Liver (tissue), 9 donors: ENCODE measurements around the gene SEH1L. TPM values are rescaled to one million over a fixed set of nuclear protein-coding genes. Genes with fewer than 3 reads are reported as not detected.

Source experiments
- DNase-seq: peaks from one replicate; pipeline ENCODE4 v3.0.0-alpha.2; 2017; ENCODE audit warnings: low spot score
- H3K27ac ChIP-seq, 2 donors: one replicate each; pipeline ENCODE4 v1.7.0; 2013; ENCODE audit warnings: inconsistent platforms in 2 of 2, low read length in 2 of 2, control low read depth in 1 of 2, low read depth in 1 of 2, mild to moderate bottlenecking in 1 of 2
- H3K27me3 ChIP-seq, 4 donors: one replicate each; pipeline versions ENCODE4 v1.6.1 to v1.7.0; 2013; ENCODE audit warnings: low read length in 3 of 4, inconsistent platforms in 1 of 4, mild to moderate bottlenecking in 1 of 4, moderate library complexity in 1 of 4; ENCODE audit not compliant: control insufficient read depth in 4 of 4, insufficient read depth in 4 of 4
- H3K36me3 ChIP-seq, 4 donors: one replicate each; pipeline versions ENCODE4 v1.6.1 to v1.7.0; 2013; ENCODE audit warnings: low read length in 3 of 4, mild to moderate bottlenecking in 3 of 4, low read depth in 1 of 4, moderate library complexity in 1 of 4; ENCODE audit not compliant: control insufficient read depth in 4 of 4, insufficient read depth in 3 of 4
- H3K4me1 ChIP-seq, 4 donors: one replicate each; pipeline versions ENCODE4 v1.6.1 to v1.7.0; 2013; ENCODE audit warnings: low read length in 3 of 4, mild to moderate bottlenecking in 3 of 4, moderate library complexity in 1 of 4; ENCODE audit not compliant: control insufficient read depth in 4 of 4, insufficient read depth in 4 of 4
- H3K4me3 ChIP-seq, 3 donors: one replicate each; pipeline versions ENCODE4 v1.6.1 to v1.7.0; 2013; ENCODE audit warnings: low read length in 3 of 3, control low read depth in 1 of 3, low read depth in 1 of 3, mild to moderate bottlenecking in 1 of 3
- H3K9ac ChIP-seq, 2 donors: one replicate each; pipeline ENCODE4 v1.7.0; 2013; ENCODE audit warnings: low read length in 2 of 2, mild to moderate bottlenecking in 2 of 2, moderate library complexity in 2 of 2, control low read depth in 1 of 2, low read depth in 1 of 2
- H3K9me3 ChIP-seq, 4 donors: one replicate each; pipeline versions ENCODE4 v1.6.1 to v1.7.0; 2013; ENCODE audit warnings: low read length in 3 of 4; ENCODE audit not compliant: control insufficient read depth in 4 of 4
- ATF3 ChIP-seq: IDR thresholded peaks from 2 replicates; pipeline ENCODE4 v1.6.1; 2016; ENCODE audit warnings: antibody characterized with exemption
- CTCF ChIP-seq: fragments of 150-350 bp; IDR thresholded peaks from 2 replicates; pipeline ENCODE4 v1.5.1; 2017; ENCODE audit warnings: improper control_type of control experiment, low read depth, low read length; ENCODE audit not compliant: missing input control
- EGR1 ChIP-seq, 2 donors: IDR thresholded peaks; 2 replicates each; pipeline ENCODE4 v1.6.1; 2016 to 2018; ENCODE audit warnings: antibody characterized with exemption in 2 of 2, low read depth in 2 of 2
- FOXA1 ChIP-seq: IDR thresholded peaks from 2 replicates; pipeline ENCODE4 v1.6.1; 2016; ENCODE audit warnings: antibody characterized with exemption
- FOXA2 ChIP-seq: IDR thresholded peaks from 2 replicates; pipeline ENCODE4 v1.6.1; 2016; ENCODE audit warnings: antibody characterized with exemption
- JUND ChIP-seq, 2 donors: IDR thresholded peaks; 2 replicates each; pipeline ENCODE4 v1.6.1; 2016; ENCODE audit warnings: antibody characterized with exemption in 2 of 2
- NR2F2 ChIP-seq: IDR thresholded peaks from 2 replicates; pipeline ENCODE4 v1.6.1; 2016; ENCODE audit warnings: antibody characterized with exemption
- RAD21 ChIP-seq, 2 donors: IDR thresholded peaks; 2 replicates each; pipeline ENCODE4 v1.6.1; 2016; ENCODE audit warnings: antibody characterized with exemption in 2 of 2, mild to moderate bottlenecking in 2 of 2
- RXRA ChIP-seq, 2 donors: IDR thresholded peaks; 2 replicates each; pipeline ENCODE4 v1.6.1; 2017 to 2018; ENCODE audit warnings: antibody characterized with exemption in 2 of 2, mild to moderate bottlenecking in 1 of 2
- TAF1 ChIP-seq: conservative IDR thresholded peaks from 2 replicates; pipeline ENCODE4 v1.6.1; 2016; ENCODE audit warnings: antibody characterized with exemption, mild to moderate bottlenecking
- YY1 ChIP-seq: IDR thresholded peaks from 2 replicates; pipeline ENCODE4 v1.6.1; 2016; ENCODE audit warnings: antibody characterized with exemption, mild to moderate bottlenecking
- WGBS: extraction: QIAGEN DNeasy Blood & Tissue Kit; methylation state at CpG from one replicate; pipeline ENCODE4 v1.1.7; 2013; 5-methylcytosine and 5-hydroxymethylcytosine counted together
- polyA plus RNA-seq, 2 donors: library from polyadenylated mRNA; stranded (reverse) in 1 of 2; unstranded in 1 of 2; fragments of 200-250 nt in 1 of 2; fragments of >200 nt in 1 of 2; fragmentation: Nextera tagmentation in 1 of 2; extraction: Ambion mirVana in 1 of 2; gene quantifications; one replicate each; pipeline versions ENCODE4 v1.2.1 to v1.2.3, GENCODE V29; 2013 to 2015
- total RNA-seq, 2 donors: library from RNA; depleted of rRNA; stranded (reverse); fragments of >200 nt; gene quantifications; one replicate each; pipeline ENCODE4 v1.2.3, GENCODE V29; 2014
- TF ChIP-seq, protein P1 (sequence below): IDR thresholded peaks from 2 replicates; pipeline ENCODE4 v1.6.1; 2016; ENCODE audit warnings: antibody characterized with exemption
- TF ChIP-seq, protein P2 (sequence below): IDR thresholded peaks from 2 replicates; pipeline ENCODE4 v1.6.1; 2016; ENCODE audit warnings: antibody characterized with exemption, mild to moderate bottlenecking
- TF ChIP-seq, protein P3 (sequence below): IDR thresholded peaks from 2 replicates; pipeline ENCODE4 v1.6.1; 2016; ENCODE audit warnings: antibody characterized with exemption
- donor health status: healthy.
- donor health status: healthy.
- donor health status: healthy.
- donor health status: healthy.
- donor health status: healthy.

SEH1L gene
- total and polyA plus RNA-seq, 4 donors, result 12.2 to 28.5 (median 16.8) TPM

- Histone ChIP-seq H3K4me3 (no peak overlapping the region), H3K9ac (no peak overlapping the region), H3K9me3 (no peaks in the 10 kb centered on the region), H3K4me1 (no peaks in the 10 kb centered on the region), H3K27ac (no peak overlapping the region), H3K36me3 (no peaks in the 10 kb centered on the region), H3K27me3 (no peaks in the 10 kb centered on the region)
- TF ChIP-seq, protein P1, sequence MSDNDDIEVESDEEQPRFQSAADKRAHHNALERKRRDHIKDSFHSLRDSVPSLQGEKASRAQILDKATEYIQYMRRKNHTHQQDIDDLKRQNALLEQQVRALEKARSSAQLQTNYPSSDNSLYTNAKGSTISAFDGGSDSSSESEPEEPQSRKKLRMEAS, result no peak
- DNase-seq, result no peak
- WGBS, result 71% methylated on average over 1 of the region's 1 CpG
Observed at GRCh38 chr18:12922266-12922665, 25.5 kb upstream of the SEH1L start.

DNA sequence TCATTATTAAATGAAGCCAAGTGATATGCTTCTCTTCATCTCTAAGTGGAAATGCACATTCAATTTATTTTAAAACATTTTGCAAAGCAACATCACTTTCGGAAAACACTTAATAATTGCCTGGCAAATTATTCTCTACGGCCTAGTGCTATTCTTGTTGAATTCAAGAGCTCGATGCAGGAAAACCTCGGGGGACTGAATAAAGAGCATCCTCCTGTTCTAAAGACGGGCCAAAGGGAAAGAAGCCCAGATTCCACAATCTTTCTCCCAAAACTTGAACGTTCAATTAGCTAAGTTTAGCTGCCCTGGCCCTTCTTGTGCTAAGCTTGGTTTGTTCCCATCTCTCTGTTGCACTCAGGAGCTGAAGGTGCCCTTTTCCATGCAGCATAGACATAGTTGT is 23.2 kb upstream of the SEH1L start:
- Histone ChIP-seq H3K27me3 (no peaks in the 10 kb centered on the region), H3K4me3 (no peak overlapping the region), H3K4me1 (no peaks in the 10 kb centered on the region), H3K36me3 (no peaks in the 10 kb centered on the region), H3K9ac (no peak overlapping the region), H3K9me3 (no peaks in the 10 kb centered on the region), H3K27ac (no peak overlapping the region)
- WGBS, result 88% methylated on average over 6 of the region's 6 CpGs
- TF ChIP-seq TAF1, result no peak
- TF ChIP-seq, protein P2, sequence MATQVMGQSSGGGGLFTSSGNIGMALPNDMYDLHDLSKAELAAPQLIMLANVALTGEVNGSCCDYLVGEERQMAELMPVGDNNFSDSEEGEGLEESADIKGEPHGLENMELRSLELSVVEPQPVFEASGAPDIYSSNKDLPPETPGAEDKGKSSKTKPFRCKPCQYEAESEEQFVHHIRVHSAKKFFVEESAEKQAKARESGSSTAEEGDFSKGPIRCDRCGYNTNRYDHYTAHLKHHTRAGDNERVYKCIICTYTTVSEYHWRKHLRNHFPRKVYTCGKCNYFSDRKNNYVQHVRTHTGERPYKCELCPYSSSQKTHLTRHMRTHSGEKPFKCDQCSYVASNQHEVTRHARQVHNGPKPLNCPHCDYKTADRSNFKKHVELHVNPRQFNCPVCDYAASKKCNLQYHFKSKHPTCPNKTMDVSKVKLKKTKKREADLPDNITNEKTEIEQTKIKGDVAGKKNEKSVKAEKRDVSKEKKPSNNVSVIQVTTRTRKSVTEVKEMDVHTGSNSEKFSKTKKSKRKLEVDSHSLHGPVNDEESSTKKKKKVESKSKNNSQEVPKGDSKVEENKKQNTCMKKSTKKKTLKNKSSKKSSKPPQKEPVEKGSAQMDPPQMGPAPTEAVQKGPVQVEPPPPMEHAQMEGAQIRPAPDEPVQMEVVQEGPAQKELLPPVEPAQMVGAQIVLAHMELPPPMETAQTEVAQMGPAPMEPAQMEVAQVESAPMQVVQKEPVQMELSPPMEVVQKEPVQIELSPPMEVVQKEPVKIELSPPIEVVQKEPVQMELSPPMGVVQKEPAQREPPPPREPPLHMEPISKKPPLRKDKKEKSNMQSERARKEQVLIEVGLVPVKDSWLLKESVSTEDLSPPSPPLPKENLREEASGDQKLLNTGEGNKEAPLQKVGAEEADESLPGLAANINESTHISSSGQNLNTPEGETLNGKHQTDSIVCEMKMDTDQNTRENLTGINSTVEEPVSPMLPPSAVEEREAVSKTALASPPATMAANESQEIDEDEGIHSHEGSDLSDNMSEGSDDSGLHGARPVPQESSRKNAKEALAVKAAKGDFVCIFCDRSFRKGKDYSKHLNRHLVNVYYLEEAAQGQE, result no peak
- TF ChIP-seq, protein P3, sequence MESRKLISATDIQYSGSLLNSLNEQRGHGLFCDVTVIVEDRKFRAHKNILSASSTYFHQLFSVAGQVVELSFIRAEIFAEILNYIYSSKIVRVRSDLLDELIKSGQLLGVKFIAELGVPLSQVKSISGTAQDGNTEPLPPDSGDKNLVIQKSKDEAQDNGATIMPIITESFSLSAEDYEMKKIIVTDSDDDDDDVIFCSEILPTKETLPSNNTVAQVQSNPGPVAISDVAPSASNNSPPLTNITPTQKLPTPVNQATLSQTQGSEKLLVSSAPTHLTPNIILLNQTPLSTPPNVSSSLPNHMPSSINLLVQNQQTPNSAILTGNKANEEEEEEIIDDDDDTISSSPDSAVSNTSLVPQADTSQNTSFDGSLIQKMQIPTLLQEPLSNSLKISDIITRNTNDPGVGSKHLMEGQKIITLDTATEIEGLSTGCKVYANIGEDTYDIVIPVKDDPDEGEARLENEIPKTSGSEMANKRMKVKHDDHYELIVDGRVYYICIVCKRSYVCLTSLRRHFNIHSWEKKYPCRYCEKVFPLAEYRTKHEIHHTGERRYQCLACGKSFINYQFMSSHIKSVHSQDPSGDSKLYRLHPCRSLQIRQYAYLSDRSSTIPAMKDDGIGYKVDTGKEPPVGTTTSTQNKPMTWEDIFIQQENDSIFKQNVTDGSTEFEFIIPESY, result no peak
- TF ChIP-seq JUND (IDR thresholded peaks at IDR 0.05), result no peak
- TF ChIP-seq RXRA (IDR thresholded peaks at IDR 0.05), result no peak
- TF ChIP-seq, protein P1, result no peak
- TF ChIP-seq FOXA2, result no peak
- no peak for TF ChIP-seq CTCF
- no peak for TF ChIP-seq RAD21 (IDR thresholded peaks at IDR 0.05)
- TF ChIP-seq FOXA1, result no peak
- no peak for TF ChIP-seq NR2F2
- TF ChIP-seq EGR1 (IDR thresholded peaks at IDR 0.05; ENCODE audit: low read depth in 2 of 2), result no peak
- TF ChIP-seq ATF3, result no peak
- no peak for TF ChIP-seq YY1
- no peak for DNase-seq
